Left cardiac atrium (tissue), 4 donors: ENCODE measurements around the gene IL5RA. TPM values are rescaled to one million over a fixed set of nuclear protein-coding genes. Genes with fewer than 3 reads are reported as not detected.

ENCODE experiments used
- ATAC-seq, 2 donors: fragments of 200-7000 bp; cut with Tn5 transposase; one replicate each; pipeline ENCODE4 v1.9.1; 2020; ENCODE audit warnings: mild to moderate bottlenecking in 2 of 2, moderate library complexity in 2 of 2
- DNase-seq: peaks from one replicate; pipeline ENCODE4 v3.0.0-alpha.2; 2020
- intact Hi-C, 2 donors: fragments of 100-400 bp; cut with DNase I; formaldehyde crosslinking; loops; one replicate each; pipeline versions ENCODE4 v1.14.1 to v1.15.1; 2022 to 2023
- long read RNA-seq: library from polyadenylated mRNA; unstranded; transcript quantifications from one replicate; pipeline ENCODE4 v2.0.0, GENCODE V29; 2021
- total RNA-seq, 2 donors: library from RNA; stranded (reverse); fragmentation: NEBNext Ultra II Directional; extraction: Animal tissue kit (Norgen Biotek cat#: 25700); gene quantifications; one replicate each; pipeline ENCODE4 v1.2.1, GENCODE V29; 2021
- donor health status: DM: no; HTN: yes; CAD: no.
- donor health status: DM: no; HTN: yes; CAD: no; lungs with severe emphysema.
- donor health status: DM: yes; HTN: yes; CAD: no.
- donor health status: Dilated cardiomyopathy.

The IL5RA gene
- total RNA-seq = 1 to 10 TPM in 1 of 2 donors, under 1 TPM in 1; 0.81 to 2.3 TPM
- long read RNA-seq, partial matches to known transcripts = 0 of 1 reads
- long read RNA-seq, other reads (novel, unspliced or antisense) = 0 of 1 reads

GRCh38 chr3:3110299-3110630, at the start of gene IL5RA:
Gene IL5RA (minus strand): TSS chr3:3110374. CDS start chr3:3104984, 5,390 bp downstream.
- peak in 1 of 2 donors; percentile 88 for ATAC-seq
- intact Hi-C loops = no loop called here

DNA sequence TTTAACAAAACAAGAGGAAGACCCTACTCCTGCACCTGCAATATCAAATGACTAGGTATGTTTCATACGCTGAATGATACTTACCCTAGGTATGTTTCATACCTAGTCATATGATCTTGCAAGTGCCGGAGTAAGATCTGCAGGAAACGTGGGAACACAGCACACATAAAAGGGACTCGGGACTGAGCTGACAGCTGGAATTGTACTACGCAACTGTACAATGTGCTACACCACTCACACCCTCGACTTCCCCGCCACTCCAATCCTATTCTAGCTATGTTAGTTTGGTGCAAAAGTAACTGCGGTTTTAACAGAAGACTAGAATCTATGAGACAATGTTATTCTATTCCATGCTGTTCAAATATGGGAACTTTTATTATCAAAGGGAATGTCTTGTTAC, 47.3 kb upstream of the IL5RA start:
- intact Hi-C loops = no loop called here
- DNase-seq (no peak), ATAC-seq (no peak)

More at GRCh38 chr3:3110299-3110630, at the start of gene IL5RA:
- no peak for DNase-seq

GRCh38 chr3:3154879-3155610, 44.9 kb upstream of the IL5RA start:
- no peak for ATAC-seq
- intact Hi-C loops = no loop called here

DNA sequence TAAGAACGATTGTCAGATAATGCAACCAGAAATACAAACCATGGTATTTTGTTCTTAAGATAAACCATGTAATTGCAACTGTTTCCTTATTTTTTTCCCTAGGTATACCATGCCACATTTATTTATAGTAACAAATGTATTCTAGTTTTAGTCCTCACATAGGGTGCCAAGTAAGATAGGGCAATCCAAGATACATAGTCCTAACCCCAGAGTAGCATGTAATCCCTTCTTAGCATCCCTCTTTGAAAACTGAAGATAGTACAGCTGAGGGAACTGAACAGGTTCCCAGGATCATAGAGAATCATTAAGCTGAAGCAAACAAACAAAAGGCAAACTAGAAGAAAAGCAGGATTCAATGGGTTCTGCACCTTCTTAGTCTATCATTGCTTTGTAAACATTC, 41.3 kb upstream of the IL5RA start:
- no peak for ATAC-seq
- intact Hi-C loops = no loop called here

More at GRCh38 chr3:3154879-3155610, 44.9 kb upstream of the IL5RA start:
- no peak for DNase-seq

GRCh38 chr3:3149560-3149959, 39.4 kb upstream of the IL5RA start:
- ATAC-seq = no peak
- DNase-seq = no peak
- intact Hi-C loops = no loop called here

More for the DNA sequence above, 41.3 kb upstream of the IL5RA start:
- no peak for DNase-seq

GRCh38 chr3:3145831-3146230, 35.7 kb upstream of the IL5RA start:
- intact Hi-C loops = no loop called here
- no peak for ATAC-seq
- no peak for DNase-seq

DNA sequence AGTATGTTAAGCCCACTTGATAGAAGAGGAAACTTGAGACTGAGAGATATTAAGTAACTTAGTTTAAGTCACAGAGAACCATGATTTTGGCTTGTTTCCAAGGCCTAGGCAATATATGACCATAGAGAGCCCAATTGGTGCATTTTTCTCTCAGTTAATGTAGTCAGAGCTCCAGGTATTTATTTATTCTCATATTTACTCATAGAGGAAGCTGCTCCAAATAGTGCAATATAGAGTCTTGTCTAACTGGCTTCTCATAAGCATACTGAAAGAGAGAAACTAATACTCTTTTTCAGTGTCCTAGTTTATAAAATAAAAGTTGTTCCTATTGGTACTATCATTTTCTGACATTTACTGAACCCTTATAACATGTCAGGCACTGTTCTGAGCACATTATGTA, 31.8 kb upstream of the IL5RA start:
- ATAC-seq (no peak), DNase-seq (no peak)
- intact Hi-C loops = no loop called here

GRCh38 chr3:3137526-3137925, 27.4 kb upstream of the IL5RA start:
- DNase-seq (no peak), ATAC-seq (no peak)
- intact Hi-C loops = no loop called here

DNA sequence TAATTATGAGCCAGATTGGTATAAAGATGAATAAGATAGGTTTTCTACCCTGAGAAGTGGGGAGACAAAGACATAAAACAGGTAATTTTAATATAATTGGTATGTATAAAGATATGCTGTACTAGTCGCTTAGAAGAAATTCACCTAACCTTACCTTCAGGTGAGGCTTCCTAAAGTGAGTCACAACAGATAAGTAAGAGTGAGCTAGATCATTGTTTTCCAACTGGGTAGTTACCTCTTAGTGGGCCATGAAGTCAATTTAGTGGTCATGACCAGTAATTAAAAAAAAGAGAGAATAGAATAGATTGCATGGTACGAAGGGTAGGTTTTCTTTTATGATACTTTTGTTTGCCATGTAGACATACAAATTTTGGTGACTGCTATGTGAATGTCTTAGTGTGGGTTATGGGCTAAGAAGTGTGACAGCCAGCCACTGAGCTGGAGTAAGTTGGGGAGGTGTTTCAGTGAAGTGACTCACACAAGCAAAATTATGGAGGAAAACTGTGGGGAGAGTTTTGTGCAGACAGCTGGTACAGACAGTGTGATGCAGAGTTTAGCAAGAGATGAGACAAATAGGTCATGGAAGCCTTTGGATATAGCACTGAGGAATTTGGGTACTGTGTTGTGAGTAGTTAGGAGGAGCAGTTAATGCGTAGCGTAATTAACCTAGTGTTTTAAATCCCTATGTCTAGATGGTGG, 24.7 kb upstream of the IL5RA start:
- DNase-seq = no peak
- no peak for ATAC-seq
- intact Hi-C loops = no loop called here

- intact Hi-C loops = no loop called here
- no peak for DNase-seq
- no peak for ATAC-seq
Observed at GRCh38 chr3:3133500-3133899, 23.3 kb upstream of the IL5RA start.

GRCh38 chr3:3129579-3129978, 19.4 kb upstream of the IL5RA start:
- ATAC-seq (no peak), DNase-seq (no peak)
- intact Hi-C loops = loop anchor here in 1 of 2 donors (10.0 kb wide), 1 partner anchor 45 kb away; the partner anchor contains the start of gene CRBN

DNA sequence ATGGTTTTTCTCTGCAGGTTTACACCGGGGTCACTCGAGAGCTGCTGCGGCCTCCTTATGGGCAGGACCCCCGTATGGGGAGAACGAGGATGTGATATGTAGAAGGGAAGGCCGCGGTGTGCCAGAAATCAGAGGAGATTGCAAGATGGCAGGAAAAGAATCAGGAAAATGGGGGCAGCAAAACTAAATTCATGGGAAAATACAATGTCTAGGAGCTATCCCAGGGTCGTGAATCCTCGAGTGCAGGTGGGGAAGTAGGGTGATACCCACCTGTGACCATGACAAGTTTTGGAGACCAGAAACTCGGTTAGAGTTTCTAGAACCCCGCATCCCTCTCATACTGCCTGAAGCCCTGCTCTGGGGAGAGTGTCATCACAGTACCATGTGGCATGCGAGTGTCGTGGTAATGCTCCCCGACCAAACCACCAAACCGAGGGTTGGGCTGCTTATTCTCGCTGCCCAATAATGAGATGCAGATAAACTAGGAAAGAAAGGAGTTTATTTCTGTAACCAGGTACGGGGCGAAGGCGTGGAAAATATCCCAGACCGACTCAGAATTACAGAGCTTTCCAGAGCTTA, 17.3 kb upstream of the IL5RA start:
- DNase-seq (no peak), ATAC-seq (no peak)
- intact Hi-C loops = loop anchor here in 1 of 2 donors (10.0 kb wide), 1 partner anchor 47 kb away; the partner anchor contains the start of gene CRBN

GRCh38 chr3:3126477-3127431, 16.6 kb upstream of the IL5RA start, which contains the start of gene TRNT1:
Gene TRNT1 (plus strand): TSS chr3:3126940. CDS start chr3:3129041, 2,101 bp downstream.
- DNase-seq (peak; percentile 98), ATAC-seq (peak; percentile 99)
- intact Hi-C loops = loop anchor here in 1 of 2 donors (10.0 kb wide), 1 partner anchor 48 kb away; the partner anchor contains the start of gene CRBN

GRCh38 chr3:3125977-3126376, 15.8 kb upstream of the IL5RA start:
- intact Hi-C loops = loop anchor here in 1 of 2 donors (10.0 kb wide), 1 partner anchor 49 kb away; the partner anchor contains the start of gene CRBN
- no peak for ATAC-seq
- DNase-seq = no peak

- intact Hi-C loops = no loop called here
- ATAC-seq = no peak
- no peak for DNase-seq
Observed at GRCh38 chr3:3119393-3119851, 9.2 kb upstream of the IL5RA start.

DNA sequence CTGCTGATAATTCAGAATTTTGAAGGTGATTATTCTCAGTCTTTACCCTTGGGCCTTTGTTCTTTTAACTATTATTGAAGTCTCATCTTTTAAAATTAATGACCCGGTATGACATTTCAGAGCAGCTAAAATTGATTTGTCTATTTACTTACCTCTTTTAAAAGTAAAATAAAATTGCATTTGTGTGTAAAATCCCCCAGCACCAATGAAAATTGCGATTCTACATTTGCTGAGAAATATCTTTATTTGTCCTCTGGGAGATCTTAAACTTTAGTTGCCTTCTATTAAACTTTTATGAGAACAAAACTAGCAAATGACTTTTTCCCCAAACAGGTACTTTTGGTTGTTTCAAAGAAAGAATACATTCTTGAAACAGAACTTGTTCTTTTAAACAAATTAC, 7.5 kb upstream of the IL5RA start:
- DNase-seq (no peak), ATAC-seq (no peak)
- intact Hi-C loops = no loop called here

- intact Hi-C loops = no loop called here
- no peak for DNase-seq
- peak in 1 of 2 donors; percentile 59 for ATAC-seq
Observed at GRCh38 chr3:3113042-3113709, 3.0 kb upstream of the IL5RA start.

DNA sequence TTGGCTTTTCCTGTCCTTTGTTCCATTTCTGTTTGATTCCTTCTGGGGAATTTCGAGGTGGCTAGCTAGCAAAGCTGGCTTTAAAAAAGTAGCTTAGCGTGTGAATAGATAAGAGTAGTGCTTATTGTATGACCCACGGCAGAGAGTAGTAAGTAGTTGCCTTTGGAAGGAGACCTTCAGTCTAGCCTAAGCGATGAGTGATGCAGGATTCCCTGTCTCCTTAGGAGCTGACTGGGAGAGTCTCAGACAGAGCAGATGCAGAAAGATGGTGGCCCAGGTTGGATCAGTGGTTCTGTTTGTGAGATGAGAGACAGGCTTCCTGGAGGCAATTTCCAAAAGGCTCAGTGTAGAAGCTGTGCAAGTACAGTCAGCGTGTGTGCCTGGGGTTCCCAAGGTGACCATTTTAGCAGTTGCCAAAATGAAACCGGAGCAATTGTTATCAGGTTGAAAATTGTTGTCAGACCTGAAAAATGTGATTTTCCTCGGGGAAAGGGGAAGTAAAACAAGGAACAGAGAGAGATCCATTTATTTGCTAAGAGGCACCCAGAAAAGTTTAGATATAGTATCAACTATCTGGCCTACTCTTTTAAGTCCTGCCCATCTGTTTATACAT, 681 bp upstream of the IL5RA start:
- ATAC-seq = peak in 1 of 2 donors; percentile 41
- intact Hi-C loops = no loop called here

More for the DNA sequence above, 681 bp upstream of the IL5RA start:
- DNase-seq = no peak
